BLaER1 (cell line): ENCODE measurements around the gene GNAT3.

Source experiments
- H3K27ac ChIP-seq: shearing (Covaris generic); formaldehyde crosslinking; 2 replicates; pipeline ENCODE4 v1.8.1; 2022
- H3K27me3 ChIP-seq: shearing (Covaris generic); formaldehyde crosslinking; 2 replicates; pipeline ENCODE4 v1.8.1; 2022
- H3K36me3 ChIP-seq: shearing (Covaris generic); formaldehyde crosslinking; 2 replicates; pipeline ENCODE4 v1.8.1; 2022
- H3K4me1 ChIP-seq: shearing (Covaris generic); formaldehyde crosslinking; 2 replicates; pipeline ENCODE4 v1.8.1; 2022
- H3K4me2 ChIP-seq: shearing (Covaris generic); formaldehyde crosslinking; 2 replicates; pipeline ENCODE4 v1.8.1; 2022
- H3K4me3 ChIP-seq: shearing (Covaris generic); formaldehyde crosslinking; 2 replicates; pipeline ENCODE4 v1.8.1; 2022
- H3K9ac ChIP-seq: shearing (Covaris generic); formaldehyde crosslinking; 2 replicates; pipeline ENCODE4 v1.8.1; 2022
- H3K9me3 ChIP-seq: shearing (Covaris generic); formaldehyde crosslinking; 2 replicates; pipeline ENCODE4 v1.8.1; 2022
- H4K20me1 ChIP-seq: shearing (Covaris generic); formaldehyde crosslinking; 2 replicates; pipeline ENCODE4 v1.8.1; 2022
- Cebpa-rat ChIP-seq: shearing (Covaris generic); IDR thresholded peaks from 2 replicates; pipeline ENCODE4 v1.8.1; 2022

Gene GNAT3

DNA sequence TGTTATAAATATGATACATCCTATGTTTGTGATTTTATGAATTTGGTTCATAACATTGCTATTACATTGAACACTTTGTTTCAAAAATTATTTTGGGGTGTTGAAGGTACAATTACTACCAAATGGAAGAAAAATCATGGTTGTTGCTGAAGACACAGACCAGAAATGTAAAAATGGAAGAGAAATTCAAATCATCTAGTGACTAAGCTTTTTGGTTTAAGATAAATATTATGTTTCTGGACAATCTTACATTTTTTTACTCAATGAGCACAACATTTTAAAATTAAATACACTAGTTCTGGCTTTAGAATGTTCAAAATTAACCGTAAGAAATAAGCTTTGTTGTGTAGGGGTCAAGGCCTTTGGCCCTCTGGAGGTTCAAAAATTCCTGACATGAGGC lies 82.7 kb downstream of the GNAT3 start:
- no peak overlapping the region for H3K9ac ChIP-seq
- no peak overlapping the region for H3K4me2 ChIP-seq
- no peak for TF ChIP-seq Cebpa-rat
- H3K4me3 ChIP-seq, result no peak overlapping the region
- no peaks in the 10 kb centered on the region for H3K27me3 ChIP-seq
- H3K36me3 ChIP-seq, result no peaks in the 10 kb centered on the region
- H4K20me1 ChIP-seq, result no peaks in the 10 kb centered on the region
- H3K27ac ChIP-seq, result no peak overlapping the region
- no peaks in the 10 kb centered on the region for H3K4me1 ChIP-seq
- peaks cover 5% of the 10 kb centered on the region; the same call in 1 of the 2 replicates for H3K9me3 ChIP-seq

DNA sequence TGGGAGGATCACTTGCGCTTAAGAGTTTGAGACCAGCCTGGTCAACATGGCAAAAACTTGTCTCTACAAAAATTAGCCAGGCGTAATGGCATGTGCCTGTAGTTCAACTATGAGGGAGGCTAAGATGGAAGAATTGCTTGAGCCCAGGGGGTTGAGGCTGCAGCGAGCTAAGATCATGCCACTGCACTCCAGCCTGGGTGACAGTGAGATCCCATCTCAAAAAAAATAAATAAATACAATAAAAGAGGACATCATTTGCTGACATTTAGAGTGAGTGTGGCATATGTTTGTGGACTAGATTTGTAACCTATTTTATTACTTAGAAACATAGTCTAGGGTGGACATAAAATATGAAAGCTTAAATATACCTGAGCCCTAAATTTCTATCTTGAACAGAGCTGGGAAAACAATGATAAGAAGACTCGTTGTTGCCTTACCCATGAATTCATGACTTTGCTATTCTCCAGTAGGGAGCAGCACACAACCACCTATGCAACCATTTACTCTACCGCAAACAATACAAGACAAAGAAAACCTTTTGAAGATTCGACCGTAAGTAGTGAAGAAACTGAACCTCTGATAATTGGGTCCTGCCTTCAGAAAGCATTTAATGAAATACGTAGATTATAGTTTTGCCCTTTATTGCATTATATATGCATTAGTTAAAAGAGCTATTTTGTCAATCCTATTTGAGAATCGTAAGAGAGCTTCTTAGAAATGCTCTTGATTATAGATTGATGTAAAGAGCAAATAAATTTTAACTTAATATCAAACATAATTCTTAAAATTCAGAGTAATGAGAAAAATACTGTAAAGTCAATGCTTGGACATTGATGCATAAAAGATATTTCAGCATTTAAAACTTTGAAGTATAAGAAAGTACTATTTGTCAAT lies 83.5 kb downstream of the GNAT3 start:
- H3K4me2 ChIP-seq, result no peak overlapping the region
- no peaks in the 10 kb centered on the region for H3K27me3 ChIP-seq
- no peak overlapping the region for H3K9ac ChIP-seq
- no peaks in the 10 kb centered on the region for H3K36me3 ChIP-seq
- no peaks in the 10 kb centered on the region for H4K20me1 ChIP-seq
- no peak overlapping the region for H3K4me3 ChIP-seq
- TF ChIP-seq Cebpa-rat, result no peak
- H3K9me3 ChIP-seq, result no peaks in the 10 kb centered on the region
- no peak overlapping the region for H3K27ac ChIP-seq
- H3K4me1 ChIP-seq, result no peaks in the 10 kb centered on the region

DNA sequence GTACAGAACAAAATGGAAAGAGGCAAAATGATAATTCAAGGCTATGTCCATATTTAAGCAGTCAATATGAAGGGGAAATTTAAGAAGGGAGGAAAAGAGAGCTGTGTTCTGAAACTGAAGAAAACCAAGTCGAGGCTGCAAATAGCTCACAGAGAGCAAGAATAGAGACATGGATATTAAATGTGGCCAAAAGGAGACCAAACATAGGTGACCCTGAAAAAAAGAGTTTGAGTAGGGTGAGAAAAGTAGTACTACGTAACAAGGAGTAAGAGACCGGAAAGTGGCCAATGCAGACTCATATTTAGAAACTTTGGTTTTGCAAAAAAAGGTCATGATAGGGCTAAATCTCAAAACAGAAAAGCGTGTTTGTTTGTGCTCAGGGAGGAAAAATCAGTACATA lies 84.6 kb downstream of the GNAT3 start:
- Histone ChIP-seq H3K9ac (no peak overlapping the region), H3K9me3 (no peaks in the 10 kb centered on the region), H3K27ac (no peak overlapping the region), H3K4me1 (no peaks in the 10 kb centered on the region), H3K4me2 (no peak overlapping the region), H4K20me1 (no peaks in the 10 kb centered on the region), H3K36me3 (no peaks in the 10 kb centered on the region), H3K27me3 (no peaks in the 10 kb centered on the region), H3K4me3 (no peak overlapping the region)
- TF ChIP-seq Cebpa-rat, result no peak

DNA sequence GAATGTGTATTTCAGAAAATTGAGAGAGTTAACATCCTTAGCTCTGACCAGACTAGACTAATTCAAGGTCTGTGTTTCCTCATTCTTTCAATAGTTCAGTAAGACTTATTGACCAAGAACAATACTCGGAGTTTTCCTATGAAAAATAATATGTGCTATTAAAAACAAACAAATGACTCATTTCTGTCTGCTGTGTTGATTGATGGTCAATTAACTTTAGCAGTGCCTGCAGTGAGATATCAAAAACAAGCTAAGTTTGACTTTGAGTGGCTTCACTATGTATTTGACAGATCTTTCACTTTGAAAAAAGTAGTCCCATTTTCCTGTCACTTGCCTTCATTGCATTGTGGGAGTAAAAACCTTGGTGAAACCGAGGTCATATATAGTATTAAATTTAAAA lies 91.0 kb downstream of the GNAT3 start:
- Histone ChIP-seq H3K9me3 (no peaks in the 10 kb centered on the region), H3K9ac (no peak overlapping the region), H3K4me1 (no peaks in the 10 kb centered on the region), H3K27me3 (no peaks in the 10 kb centered on the region), H3K36me3 (no peaks in the 10 kb centered on the region), H3K27ac (no peak overlapping the region), H4K20me1 (no peaks in the 10 kb centered on the region), H3K4me2 (no peak overlapping the region), H3K4me3 (no peak overlapping the region)
- no peak for TF ChIP-seq Cebpa-rat

DNA sequence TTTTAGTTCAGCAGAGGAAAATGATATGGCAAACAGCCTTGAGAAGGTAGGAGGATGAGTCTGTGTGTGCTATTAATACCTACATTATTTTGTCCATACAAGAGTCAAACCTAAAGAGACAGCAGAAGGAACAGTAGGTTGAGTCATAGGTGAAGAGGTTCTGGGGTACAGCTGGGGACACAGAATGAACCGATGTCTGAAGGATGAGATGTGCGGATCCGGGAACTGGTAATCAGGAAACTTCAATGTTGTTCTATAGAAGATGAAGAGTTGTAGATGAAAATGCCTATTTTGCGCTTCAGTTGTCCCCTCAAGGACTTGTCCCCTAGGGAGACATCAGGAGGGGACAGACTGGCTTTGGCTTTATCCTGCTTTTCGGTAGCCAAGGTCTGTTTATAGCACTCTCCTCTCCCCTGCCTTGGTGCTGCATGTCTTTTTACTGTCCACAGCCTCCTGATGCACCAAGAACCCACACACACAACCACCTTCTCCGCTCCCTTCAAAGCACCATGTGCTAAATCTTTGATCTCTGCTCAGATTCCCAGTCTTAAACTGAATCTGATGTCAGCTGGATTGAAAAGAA lies 94.6 kb downstream of the GNAT3 start:
- Histone ChIP-seq H3K4me2 (0 out of 2 replicates have a peak overlapping the region, but pooled peaks have one; percentile 2), H3K27ac (no peak overlapping the region), H4K20me1 (no peaks in the 10 kb centered on the region), H3K4me1 (no peaks in the 10 kb centered on the region), H3K36me3 (no peaks in the 10 kb centered on the region), H3K4me3 (no peak overlapping the region), H3K9ac (no peak overlapping the region), H3K9me3 (no peaks in the 10 kb centered on the region), H3K27me3 (no peaks in the 10 kb centered on the region)
- TF ChIP-seq Cebpa-rat, result no peak

DNA sequence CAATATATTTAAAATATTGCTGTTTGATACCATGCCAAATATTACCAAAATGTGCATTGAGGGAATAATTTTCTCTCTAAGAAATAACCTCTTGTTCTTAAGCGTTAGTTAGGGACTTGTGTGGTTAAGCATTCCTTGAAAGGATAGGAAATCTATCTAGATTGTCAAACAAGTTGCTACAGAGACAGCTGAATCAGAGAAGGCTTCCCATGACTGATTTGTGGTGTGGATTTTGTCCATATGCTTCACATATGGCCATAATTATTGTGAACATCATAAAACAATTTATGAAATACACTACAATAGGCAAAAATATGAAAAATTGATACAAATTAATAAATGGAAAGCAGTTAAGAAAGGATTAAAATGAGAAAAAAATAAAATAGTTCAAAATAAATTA lies 96.3 kb downstream of the GNAT3 start:
- no peaks in the 10 kb centered on the region for H3K36me3 ChIP-seq
- no peaks in the 10 kb centered on the region for H4K20me1 ChIP-seq
- H3K27me3 ChIP-seq, result no peaks in the 10 kb centered on the region
- no peak overlapping the region for H3K4me3 ChIP-seq
- H3K9ac ChIP-seq, result no peak overlapping the region
- H3K27ac ChIP-seq, result no peak overlapping the region
- no peaks in the 10 kb centered on the region for H3K9me3 ChIP-seq
- no peak for TF ChIP-seq Cebpa-rat
- peaks cover 6% of the 10 kb centered on the region; the same call in 1 of the 2 replicates for H3K4me1 ChIP-seq
- H3K4me2 ChIP-seq, result no peak overlapping the region

DNA sequence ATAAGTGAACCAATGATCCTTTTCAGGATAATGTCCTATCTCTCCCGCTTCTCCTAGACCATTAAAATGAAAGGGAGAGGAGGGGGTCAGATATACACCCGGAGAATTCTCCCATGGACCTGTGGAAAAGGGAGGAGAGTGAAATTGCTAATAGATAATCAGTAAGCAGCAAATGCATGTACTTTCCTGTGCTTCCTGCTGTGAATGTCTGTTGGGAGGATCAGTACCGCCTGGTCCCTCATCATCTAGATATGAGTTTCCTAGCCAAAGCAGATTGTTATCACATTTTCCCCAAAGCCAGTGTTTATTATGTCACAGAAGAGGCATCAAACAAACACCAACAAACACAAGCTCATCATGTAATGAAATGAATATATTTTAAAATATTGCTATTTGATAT lies 96.8 kb downstream of the GNAT3 start:
- H3K27ac ChIP-seq, result no peak overlapping the region
- H3K9ac ChIP-seq, result no peak overlapping the region
- H3K4me1 ChIP-seq, result peaks cover 6% of the 10 kb centered on the region; the same call in 1 of the 2 replicates
- no peak overlapping the region for H3K4me2 ChIP-seq
- H3K9me3 ChIP-seq, result no peaks in the 10 kb centered on the region
- no peak overlapping the region for H3K4me3 ChIP-seq
- H4K20me1 ChIP-seq, result no peaks in the 10 kb centered on the region
- no peaks in the 10 kb centered on the region for H3K36me3 ChIP-seq
- TF ChIP-seq Cebpa-rat, result no peak
- no peaks in the 10 kb centered on the region for H3K27me3 ChIP-seq

DNA sequence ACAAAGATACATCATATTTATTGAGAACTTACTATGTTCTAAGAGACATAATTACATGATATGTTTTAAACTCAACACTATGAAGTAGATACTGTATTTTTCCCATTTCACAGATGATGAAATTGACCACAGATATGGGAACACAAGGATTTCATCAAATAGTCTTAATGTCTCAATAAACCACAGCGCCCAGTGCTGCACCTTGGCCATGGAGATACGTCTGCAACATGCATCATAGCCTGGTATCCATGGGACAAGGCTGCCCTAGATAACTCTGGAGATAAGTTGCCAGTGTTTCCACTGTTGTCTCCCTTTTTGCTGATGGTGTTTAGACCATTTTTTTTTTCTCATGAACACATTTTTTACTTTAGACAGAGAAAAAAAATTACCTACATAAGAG lies 97.5 kb downstream of the GNAT3 start:
- no peaks in the 10 kb centered on the region for H3K27me3 ChIP-seq
- no peaks in the 10 kb centered on the region for H3K9me3 ChIP-seq
- TF ChIP-seq Cebpa-rat, result no peak
- no peak overlapping the region for H3K9ac ChIP-seq
- no peaks in the 10 kb centered on the region for H4K20me1 ChIP-seq
- H3K27ac ChIP-seq, result no peak overlapping the region
- H3K4me1 ChIP-seq, result peaks cover 6% of the 10 kb centered on the region; the same call in 1 of the 2 replicates
- H3K4me2 ChIP-seq, result no peak overlapping the region
- H3K36me3 ChIP-seq, result no peaks in the 10 kb centered on the region
- no peak overlapping the region for H3K4me3 ChIP-seq

DNA sequence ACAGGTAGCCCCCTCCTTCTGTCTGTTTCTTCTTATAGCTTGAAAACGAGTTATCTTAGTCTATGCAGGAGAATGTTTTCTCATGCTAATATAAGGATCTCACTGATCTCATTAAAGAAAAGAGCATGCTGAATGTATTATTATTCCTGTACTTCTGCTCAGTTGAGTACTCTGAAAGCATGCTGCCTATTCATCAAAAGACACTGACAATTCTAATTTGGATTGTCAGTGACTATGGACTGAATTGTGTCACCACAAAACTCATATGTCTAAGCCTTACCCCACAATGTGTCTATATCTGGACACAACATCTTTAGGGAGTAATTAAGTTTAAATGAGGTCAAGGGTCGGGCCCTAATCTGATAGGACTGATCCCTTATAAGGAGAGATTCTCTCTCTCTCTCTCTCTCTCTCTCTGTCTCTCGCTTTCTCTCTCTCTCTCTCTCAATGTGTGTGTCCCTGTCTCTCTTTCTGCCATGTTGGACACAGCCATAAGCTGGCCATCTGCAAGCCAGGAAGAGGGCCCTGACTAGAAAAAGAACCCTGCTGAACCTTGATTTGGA lies 98.4 kb downstream of the GNAT3 start:
- Histone ChIP-seq H4K20me1 (no peaks in the 10 kb centered on the region), H3K36me3 (no peaks in the 10 kb centered on the region), H3K4me3 (no peak overlapping the region), H3K4me2 (no peak overlapping the region), H3K27me3 (no peaks in the 10 kb centered on the region), H3K4me1 (peaks cover 6% of the 10 kb centered on the region; the same call in 1 of the 2 replicates), H3K9ac (no peak overlapping the region), H3K27ac (no peak overlapping the region), H3K9me3 (no peaks in the 10 kb centered on the region)
- no peak for TF ChIP-seq Cebpa-rat

DNA sequence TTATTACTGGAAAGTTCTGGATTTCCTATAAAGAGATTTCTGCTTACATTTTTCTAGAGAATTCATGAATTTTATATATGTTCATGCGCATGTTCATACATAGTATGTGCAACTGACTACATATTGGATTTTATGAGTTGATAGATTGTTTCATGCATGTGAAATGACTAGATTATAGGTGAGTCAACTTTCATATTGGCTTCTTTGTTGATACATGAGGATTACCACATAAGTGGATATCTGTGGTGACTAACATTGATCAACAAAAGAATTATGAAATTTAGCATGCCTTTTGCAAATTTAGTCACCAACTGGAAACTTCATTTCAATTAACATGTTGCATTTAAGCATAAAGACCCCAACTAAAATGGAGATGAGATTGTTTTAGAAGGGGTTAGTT lies 99.0 kb downstream of the GNAT3 start:
- Histone ChIP-seq H3K4me2 (no peak overlapping the region), H3K36me3 (no peaks in the 10 kb centered on the region), H3K27ac (no peak overlapping the region), H3K4me3 (no peak overlapping the region), H3K27me3 (no peaks in the 10 kb centered on the region), H4K20me1 (no peaks in the 10 kb centered on the region), H3K9ac (no peak overlapping the region), H3K9me3 (no peaks in the 10 kb centered on the region), H3K4me1 (peaks cover 6% of the 10 kb centered on the region; the same call in 1 of the 2 replicates)
- no peak for TF ChIP-seq Cebpa-rat
